ENCODE measurements around the gene OR1J1.

DNA sequence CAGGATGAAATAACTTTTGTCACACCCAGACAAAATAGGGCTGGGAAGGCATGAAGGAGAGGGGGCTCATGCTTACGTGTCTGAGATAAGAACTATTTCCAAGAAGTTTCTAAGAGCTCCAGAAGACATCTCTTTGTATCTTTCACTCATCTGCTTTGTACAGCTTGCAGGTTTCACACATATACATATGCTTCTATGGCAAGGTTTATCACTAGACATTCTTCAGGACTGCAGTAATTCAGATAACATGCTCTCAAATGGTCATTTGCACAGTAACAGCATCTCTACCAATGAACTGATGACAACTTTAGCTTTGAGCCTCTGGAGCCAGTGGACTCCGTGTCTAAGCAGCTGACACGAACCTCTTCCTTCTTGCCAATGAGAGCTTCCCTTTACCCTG lies 3.2 kb downstream of the OR1J1 start:
- TF ChIP-seq CTCF (IDR thresholded peaks at IDR 0.05) (no peak), POLR2A (IDR thresholded peaks at IDR 0.05) (no peak)

Measured in adrenal gland (tissue), 5 donors.